SK-N-MC (cell line): Measurements from ENCODE around the gene TANGO6.
"Not testable (repeated sequence)": the region's sequence is repeated elsewhere in the genome, so short reads cannot be mapped to it uniquely, and the experiment has no call there.

ENCODE experiments used
- EZH2 ChIP-seq: fragments of 200-600 bp; sonication (generic); IDR thresholded peaks from one replicate; pipeline ENCODE4 v1.6.1; 2017; ENCODE audit warnings: antibody characterized with exemption
- POLR2AphosphoS5 ChIP-seq: IDR thresholded peaks from 2 replicates; pipeline ENCODE4 v1.6.1; 2012; ENCODE audit warnings: mild to moderate bottlenecking, low read depth, low read length, borderline replicate concordance

GRCh38 chr16:68842964-68843481 lies 308 bp upstream of the TANGO6 start:
- TF ChIP-seq POLR2AphosphoS5, EZH2: not testable (repeated sequence)
